Astrocyte of the cerebellum (primary cell): ENCODE results near the gene CDK3.

ENCODE experiments used
- DNase-seq: peaks from one replicate; pipeline ENCODE4 v3.0.0-alpha.2; 2011; ENCODE audit warnings: low read depth
- H3K4me3 ChIP-seq: 2 replicates; pipeline ENCODE4 v1.5.1; 2011; ENCODE audit warnings: mild to moderate bottlenecking, low read depth, low read length, moderate library complexity
- CTCF ChIP-seq: IDR thresholded peaks from 2 replicates; pipeline ENCODE4 v1.5.1; 2012; ENCODE audit warnings: low read length, low read depth, moderate library complexity, mild to moderate bottlenecking; ENCODE audit errors: missing control alignments
- in situ Hi-C: cut with HindIII; loops from 2 replicates; pipeline ENCODE4 v1.10.0; 2017; ENCODE audit warnings: low sequenced_read_pairs

CDK3 gene

GRCh38 chr17:75979705-75980187 lies 20.9 kb upstream of the CDK3 start:
- TF ChIP-seq CTCF = no peak
- DNase-seq = no peak

GRCh38 chr17:75980188-75981018 lies 20.3 kb upstream of the CDK3 start:
- in situ Hi-C loops = no loop called here
- no peak for TF ChIP-seq CTCF
- no peak for DNase-seq
- H3K4me3 ChIP-seq = peak overlapping the region; percentile 83

More at GRCh38 chr17:75979705-75980187, 20.9 kb upstream of the CDK3 start:
- in situ Hi-C loops = no loop called here
- peak overlapping the region; percentile 83 for H3K4me3 ChIP-seq

DNA sequence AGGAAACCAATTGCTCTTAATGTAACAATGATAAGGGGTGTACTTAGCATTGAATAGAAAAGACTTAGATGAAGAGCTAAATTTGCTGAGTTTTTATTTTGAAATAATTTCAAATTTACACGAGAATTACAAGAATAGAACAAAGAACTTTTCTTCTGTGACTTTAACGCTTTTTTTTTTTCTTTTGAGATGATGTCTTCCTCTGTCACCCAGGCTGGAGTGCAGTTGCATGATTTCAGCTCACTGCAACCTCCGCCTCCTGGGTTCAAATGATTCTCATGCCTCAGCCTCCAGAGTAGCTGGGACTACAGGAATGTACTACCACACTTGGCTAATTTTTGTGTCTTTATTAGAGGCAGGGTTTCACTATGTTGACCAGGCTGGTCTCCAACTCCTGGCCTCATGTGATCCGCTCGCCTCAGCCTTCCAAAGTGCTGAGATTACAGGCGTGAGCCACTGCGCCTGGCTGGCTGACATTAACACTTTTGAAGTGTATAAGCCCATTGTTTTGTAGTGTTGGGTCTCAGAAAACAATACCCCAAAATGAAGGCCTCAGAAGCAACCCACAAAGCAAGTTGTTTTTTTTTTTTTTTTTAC lies 19.5 kb upstream of the CDK3 start:
- in situ Hi-C loops = no loop called here
- TF ChIP-seq CTCF = no peak
- DNase-seq = no peak

GRCh38 chr17:75983501-75984181 lies 17.0 kb upstream of the CDK3 start:
- no peak for DNase-seq
- H3K4me3 ChIP-seq = no peak overlapping the region
- in situ Hi-C loops = no loop called here
- TF ChIP-seq CTCF = no peak

More for the DNA sequence above, 19.5 kb upstream of the CDK3 start:
- no peak overlapping the region for H3K4me3 ChIP-seq

- in situ Hi-C loops = no loop called here
- DNase-seq = no peak
- no peak for TF ChIP-seq CTCF
- H3K4me3 ChIP-seq = no peak overlapping the region
Measured at GRCh38 chr17:75985986-75986385, 14.7 kb upstream of the CDK3 start.

DNA sequence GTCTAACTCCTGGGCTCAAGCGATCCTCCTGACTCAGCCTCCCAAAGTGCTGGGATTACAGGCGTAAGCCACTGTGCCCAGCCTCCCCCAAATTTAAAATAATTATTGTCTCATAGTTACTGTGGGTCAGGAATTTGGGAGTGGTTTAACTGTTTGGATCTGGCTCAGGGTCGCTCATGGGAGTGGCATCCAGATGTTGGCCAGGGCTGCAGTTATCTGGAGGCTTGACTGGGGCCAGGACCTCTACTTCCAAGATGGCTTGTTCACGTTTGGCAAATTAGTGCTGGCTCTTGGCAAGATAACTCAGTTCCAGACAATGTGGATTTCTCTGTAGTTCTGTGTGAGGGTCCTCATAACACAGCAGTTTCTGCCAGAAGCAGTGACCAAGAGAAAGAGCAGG lies 13.6 kb upstream of the CDK3 start:
- DNase-seq = no peak
- in situ Hi-C loops = no loop called here
- H3K4me3 ChIP-seq = no peak overlapping the region
- no peak for TF ChIP-seq CTCF
